Stomach smooth muscle (tissue), 2 donors: ENCODE measurements around the gene NHS.
A peak's percentile ranks its signal among the peaks of the same experiment; 100 is the strongest.

ENCODE experiments used
- H3K27ac ChIP-seq: one replicate; pipeline ENCODE4 v1.7.0; 2013; ENCODE audit warnings: mild to moderate bottlenecking, low read length, inconsistent platforms
- H3K27me3 ChIP-seq, 2 donors: one replicate each; pipeline ENCODE4 v1.7.0; 2013; ENCODE audit warnings: low read length in 2 of 2; ENCODE audit not compliant: insufficient read depth in 2 of 2, control insufficient read depth in 1 of 2
- H3K36me3 ChIP-seq, 2 donors: one replicate each; pipeline ENCODE4 v1.7.0; 2013; ENCODE audit warnings: low read length in 2 of 2; ENCODE audit not compliant: control insufficient read depth in 2 of 2, insufficient read depth in 2 of 2
- H3K4me1 ChIP-seq: one replicate; pipeline ENCODE4 v1.7.0; 2013; ENCODE audit warnings: low read length; ENCODE audit not compliant: control insufficient read depth, insufficient read depth
- H3K4me3 ChIP-seq, 2 donors: one replicate each; pipeline ENCODE4 v1.7.0; 2013; ENCODE audit warnings: low read length in 2 of 2
- H3K9ac ChIP-seq, 2 donors: one replicate each; pipeline ENCODE4 v1.7.0; 2013; ENCODE audit warnings: low read length in 2 of 2, mild to moderate bottlenecking in 1 of 2
- H3K9me3 ChIP-seq, 2 donors: one replicate each; pipeline ENCODE4 v1.7.0; 2013; ENCODE audit warnings: low read length in 2 of 2; ENCODE audit not compliant: control insufficient read depth in 2 of 2
- donor health status: healthy.
- donor health status: Pancreatic carcinoma.

The NHS gene

GRCh38 chrX:17706676-17707075 is 331.7 kb downstream of the NHS start:
- Histone ChIP-seq H3K4me3 (no peak overlapping the region), H3K36me3 (no peaks in the 10 kb centered on the region), H3K9me3 (no peaks in the 10 kb centered on the region), H3K27ac (no peak overlapping the region), H3K9ac (no peak overlapping the region), H3K27me3 (peaks cover 0 to 5% of the 10 kb centered on the region in 2 donors), H3K4me1 (no peaks in the 10 kb centered on the region)

DNA sequence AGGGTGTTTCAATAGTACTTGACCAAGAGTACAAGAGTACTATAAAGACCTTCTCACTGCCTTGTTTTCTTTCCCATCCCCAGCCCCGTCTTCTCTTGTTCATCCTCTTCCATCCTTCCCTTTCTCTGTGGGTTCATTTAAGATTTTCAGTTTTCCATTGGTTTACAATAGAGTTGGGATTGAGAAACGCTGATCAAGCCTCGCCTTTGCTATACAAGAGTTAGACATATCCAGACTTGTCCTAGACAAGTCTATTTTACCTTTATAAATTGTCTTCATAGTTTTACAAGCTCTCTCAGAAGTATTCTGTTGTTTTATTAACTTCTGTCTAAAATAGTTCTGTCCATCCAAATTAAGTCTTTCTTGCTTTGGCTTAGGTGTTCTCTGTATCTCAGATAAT is 332.7 kb downstream of the NHS start:
- no peak overlapping the region for H3K9ac ChIP-seq
- no peak overlapping the region for H3K27ac ChIP-seq
- H3K4me3 ChIP-seq = no peak overlapping the region
- H3K36me3 ChIP-seq = no peaks in the 10 kb centered on the region
- H3K4me1 ChIP-seq = no peaks in the 10 kb centered on the region
- no peaks in the 10 kb centered on the region for H3K9me3 ChIP-seq
- peaks cover 0 to 5% of the 10 kb centered on the region in 2 donors for H3K27me3 ChIP-seq

GRCh38 chrX:17710871-17711301 is 335.9 kb downstream of the NHS start:
- peaks cover 0 to 3% of the 10 kb centered on the region in 2 donors for H3K27me3 ChIP-seq
- no peak overlapping the region for H3K27ac ChIP-seq

GRCh38 chrX:17713288-17713687 is 338.3 kb downstream of the NHS start:
- Histone ChIP-seq H3K27me3 (no peaks in the 10 kb centered on the region), H3K27ac (no peak overlapping the region), H3K9ac (no peak overlapping the region), H3K4me3 (no peak overlapping the region), H3K9me3 (no peaks in the 10 kb centered on the region), H3K4me1 (no peaks in the 10 kb centered on the region), H3K36me3 (no peaks in the 10 kb centered on the region)

More at GRCh38 chrX:17710871-17711301, 335.9 kb downstream of the NHS start:
- H3K4me1 ChIP-seq = no peaks in the 10 kb centered on the region
- no peaks in the 10 kb centered on the region for H3K9me3 ChIP-seq
- H3K36me3 ChIP-seq = no peaks in the 10 kb centered on the region
- H3K9ac ChIP-seq = no peak overlapping the region
- no peak overlapping the region for H3K4me3 ChIP-seq

GRCh38 chrX:17718649-17719165 is 343.7 kb downstream of the NHS start:
- Histone ChIP-seq H3K4me3 (no peak overlapping the region), H3K27me3 (no peaks in the 10 kb centered on the region), H3K9me3 (no peaks in the 10 kb centered on the region), H3K27ac (no peak overlapping the region), H3K9ac (no peak overlapping the region), H3K4me1 (no peaks in the 10 kb centered on the region), H3K36me3 (no peaks in the 10 kb centered on the region)

GRCh38 chrX:17719711-17720110 is 344.7 kb downstream of the NHS start:
- Histone ChIP-seq H3K27me3 (no peaks in the 10 kb centered on the region), H3K9ac (no peak overlapping the region), H3K27ac (no peak overlapping the region), H3K4me3 (no peak overlapping the region), H3K4me1 (no peaks in the 10 kb centered on the region), H3K36me3 (no peaks in the 10 kb centered on the region), H3K9me3 (no peaks in the 10 kb centered on the region)

- peaks cover 2 to 7% of the 10 kb centered on the region in 2 donors for H3K36me3 ChIP-seq
- H3K4me1 ChIP-seq = no peaks in the 10 kb centered on the region
- H3K4me3 ChIP-seq = no peak overlapping the region
- H3K9me3 ChIP-seq = no peaks in the 10 kb centered on the region
- peaks cover 0 to 8% of the 10 kb centered on the region in 2 donors for H3K27me3 ChIP-seq
- no peak overlapping the region for H3K27ac ChIP-seq
- no peak overlapping the region for H3K9ac ChIP-seq
These were observed 346.7 kb downstream of the NHS start for GRCh38 chrX:17721715-17722114.

DNA sequence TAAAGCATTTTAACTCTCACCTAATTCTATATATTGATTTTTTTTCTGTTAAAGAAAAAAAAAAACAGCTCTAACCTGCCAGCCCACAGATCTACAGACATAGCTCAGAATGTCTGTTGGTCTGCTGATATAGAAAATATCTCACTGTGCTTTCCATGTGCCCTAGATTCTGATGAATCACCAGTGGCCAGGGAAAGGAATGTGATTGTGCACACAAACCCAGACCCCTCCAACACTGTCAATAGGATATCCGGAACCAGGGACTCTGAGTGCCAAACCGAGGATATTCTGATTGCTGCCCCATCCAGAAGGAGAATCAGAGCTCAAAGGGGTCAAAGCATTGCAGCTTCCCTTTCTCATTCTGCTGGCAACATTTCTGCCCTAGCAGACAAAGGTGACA is 350.2 kb downstream of the NHS start:
- H3K4me3 ChIP-seq = no peak overlapping the region
- no peaks in the 10 kb centered on the region for H3K4me1 ChIP-seq
- H3K9ac ChIP-seq = no peak overlapping the region
- H3K27ac ChIP-seq = no peak overlapping the region
- H3K9me3 ChIP-seq = no peaks in the 10 kb centered on the region
- peaks cover 2 to 7% of the 10 kb centered on the region in 2 donors for H3K36me3 ChIP-seq
- H3K27me3 ChIP-seq = peaks cover 0 to 8% of the 10 kb centered on the region in 2 donors

DNA sequence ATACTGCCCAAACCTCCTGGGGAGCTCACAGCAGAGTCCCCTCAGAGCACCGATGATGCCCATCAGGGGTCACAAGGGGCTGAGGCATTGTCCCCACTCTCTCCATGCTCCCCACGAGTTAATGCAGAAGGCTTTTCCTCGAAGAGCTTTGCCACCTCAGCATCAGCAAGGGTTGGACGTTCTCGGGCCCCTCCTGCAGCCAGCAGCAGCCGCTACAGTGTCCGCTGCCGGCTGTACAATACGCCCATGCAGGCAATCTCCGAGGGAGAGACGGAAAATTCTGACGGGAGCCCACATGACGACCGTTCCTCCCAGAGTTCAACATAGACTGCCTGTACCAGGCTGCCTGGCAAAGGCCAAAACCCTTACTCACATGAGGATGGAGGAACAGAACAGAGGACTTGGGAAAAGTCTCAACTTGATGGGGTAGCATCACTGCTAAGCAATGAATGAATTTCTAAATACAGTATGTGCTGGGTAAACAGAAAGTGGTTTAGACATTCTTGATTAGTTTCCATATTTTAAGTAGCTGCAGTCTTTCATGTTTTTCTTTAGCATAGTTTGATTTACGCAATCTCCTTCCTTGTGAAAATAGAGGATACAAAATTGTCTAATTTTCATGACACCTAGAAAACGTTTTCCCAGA is 357.3 kb downstream of the NHS start:
- Histone ChIP-seq H3K36me3 (no peaks in the 10 kb centered on the region), H3K9me3 (no peaks in the 10 kb centered on the region), H3K4me3 (no peak overlapping the region), H3K27me3 (no peaks in the 10 kb centered on the region), H3K9ac (no peak overlapping the region), H3K27ac (no peak overlapping the region), H3K4me1 (peaks cover 5% of the 10 kb centered on the region)

DNA sequence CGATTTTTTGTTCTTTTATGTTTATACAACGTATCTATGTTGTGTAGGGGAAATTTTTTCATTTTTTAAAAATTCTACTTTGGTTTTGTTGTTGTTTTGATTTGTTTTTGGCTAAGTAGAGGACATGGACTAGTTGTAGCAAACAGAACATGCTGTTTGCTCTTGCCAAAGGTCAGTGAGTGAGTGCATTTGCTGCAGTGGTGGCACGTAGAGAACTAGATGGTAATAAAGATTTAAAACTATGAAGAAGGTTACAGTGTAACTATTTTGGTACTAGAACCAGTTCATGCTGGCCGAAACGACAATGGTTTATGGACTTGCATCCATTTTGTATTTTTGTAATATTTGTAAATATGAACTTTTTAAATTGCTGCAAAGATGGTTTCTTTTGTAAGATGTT is 360.4 kb downstream of the NHS start:
- H3K9ac ChIP-seq = no peak overlapping the region

DNA sequence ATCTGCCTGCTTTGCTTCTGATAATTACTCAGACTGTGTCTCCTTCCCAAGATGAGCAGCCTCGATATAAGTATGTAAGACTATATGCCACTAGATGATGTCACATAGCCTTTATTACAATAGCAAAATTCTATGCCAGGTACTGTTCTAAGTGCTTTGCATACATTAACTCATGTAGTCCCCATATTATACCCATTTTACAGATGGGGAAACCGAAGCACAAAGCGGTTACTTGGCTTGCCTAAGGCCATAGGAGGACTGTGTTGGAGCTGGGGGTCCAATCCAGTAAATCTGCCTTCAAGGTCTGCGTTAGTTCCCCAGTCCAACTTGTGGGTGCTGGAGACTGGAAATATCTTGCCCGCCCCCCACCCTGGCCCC is 361.5 kb downstream of the NHS start:
- H3K27me3 ChIP-seq = peaks cover 0 to 2% of the 10 kb centered on the region in 2 donors
- peaks cover 5% of the 10 kb centered on the region for H3K4me1 ChIP-seq
- peak overlapping the region; percentile 42 to 53 for H3K9ac ChIP-seq
- H3K4me3 ChIP-seq = peak overlapping the region; percentile 68 to 77
- H3K27ac ChIP-seq = peak overlapping the region; percentile 82
- H3K9me3 ChIP-seq = no peaks in the 10 kb centered on the region
- no peaks in the 10 kb centered on the region for H3K36me3 ChIP-seq

More for the DNA sequence above, 360.4 kb downstream of the NHS start:
- no peaks in the 10 kb centered on the region for H3K9me3 ChIP-seq
- no peaks in the 10 kb centered on the region for H3K36me3 ChIP-seq
- H3K4me3 ChIP-seq = no peak overlapping the region
- peak overlapping the region; percentile 58 for H3K27ac ChIP-seq
- no peaks in the 10 kb centered on the region for H3K27me3 ChIP-seq
- peaks cover 5% of the 10 kb centered on the region for H3K4me1 ChIP-seq
